WERI-Rb-1 (cell line): Measurements from ENCODE around the gene MFRP.
A peak's percentile ranks its signal among the peaks of the same experiment; 100 is the strongest.

Experiments used
- DNase-seq: peaks from one replicate; pipeline ENCODE4 v3.0.0-alpha.2; 2020
- H3K27ac ChIP-seq: fragments of 250-450 bp; sonication (Bioruptor Pico); 2 replicates; pipeline ENCODE4 v1.5.1; 2020; ENCODE audit warnings: mild to moderate bottlenecking, moderate library complexity
- H3K27me3 ChIP-seq: fragments of 250-450 bp; sonication (Bioruptor Pico); 2 replicates; pipeline ENCODE4 v1.5.1; 2021; ENCODE audit warnings: mild to moderate bottlenecking, low read depth, moderate library complexity; ENCODE audit not compliant: insufficient read depth, severe bottlenecking
- H3K36me3 ChIP-seq: fragments of 250-450 bp; sonication (Bioruptor Pico); 2 replicates; pipeline ENCODE4 v1.5.1; 2020; ENCODE audit warnings: mild to moderate bottlenecking, moderate library complexity
- H3K4me3 ChIP-seq: 2 replicates; pipeline ENCODE4 v1.5.1; 2011; ENCODE audit warnings: low read depth, mild to moderate bottlenecking, control low read depth, low read length
- H3K9me3 ChIP-seq: fragments of 250-450 bp; sonication (Bioruptor Pico); 2 replicates; pipeline ENCODE4 v1.5.1; 2021; ENCODE audit warnings: mild to moderate bottlenecking, moderate library complexity; ENCODE audit not compliant: severe bottlenecking
- TF ChIP-seq, protein P1 (sequence below): IDR thresholded peaks from 2 replicates; pipeline ENCODE4 v1.5.1; 2011; ENCODE audit warnings: low read depth, mild to moderate bottlenecking, control low read depth, inconsistent platforms, low read length

The MFRP gene

DNA sequence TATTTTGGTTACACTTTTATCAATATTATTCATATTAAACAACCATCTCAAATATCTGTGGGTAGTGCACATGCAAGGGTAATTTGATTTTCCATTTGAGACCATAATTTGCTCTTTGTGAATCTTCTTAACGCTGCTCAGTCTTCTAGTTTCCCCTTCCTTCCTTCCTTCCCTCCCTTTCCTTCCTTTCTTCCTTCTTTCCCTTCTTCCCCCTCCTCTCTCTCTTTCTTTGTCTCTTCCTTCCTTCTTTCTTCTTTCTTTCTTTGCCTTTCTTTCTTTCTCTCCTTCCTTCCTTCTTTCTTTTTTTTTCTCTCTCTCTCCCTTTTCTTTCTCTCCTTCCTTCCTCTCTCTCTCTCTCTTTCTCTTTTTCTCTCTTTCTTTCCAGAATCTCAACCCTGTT is 16.3 kb downstream of the MFRP start:
- Histone ChIP-seq H3K4me3 (no peak overlapping the region), H3K27ac (no peak overlapping the region), H3K36me3 (no peaks in the 10 kb centered on the region), H3K9me3 (no peaks in the 10 kb centered on the region), H3K27me3 (no peaks in the 10 kb centered on the region)
- no peak for DNase-seq
- TF ChIP-seq, protein P1, sequence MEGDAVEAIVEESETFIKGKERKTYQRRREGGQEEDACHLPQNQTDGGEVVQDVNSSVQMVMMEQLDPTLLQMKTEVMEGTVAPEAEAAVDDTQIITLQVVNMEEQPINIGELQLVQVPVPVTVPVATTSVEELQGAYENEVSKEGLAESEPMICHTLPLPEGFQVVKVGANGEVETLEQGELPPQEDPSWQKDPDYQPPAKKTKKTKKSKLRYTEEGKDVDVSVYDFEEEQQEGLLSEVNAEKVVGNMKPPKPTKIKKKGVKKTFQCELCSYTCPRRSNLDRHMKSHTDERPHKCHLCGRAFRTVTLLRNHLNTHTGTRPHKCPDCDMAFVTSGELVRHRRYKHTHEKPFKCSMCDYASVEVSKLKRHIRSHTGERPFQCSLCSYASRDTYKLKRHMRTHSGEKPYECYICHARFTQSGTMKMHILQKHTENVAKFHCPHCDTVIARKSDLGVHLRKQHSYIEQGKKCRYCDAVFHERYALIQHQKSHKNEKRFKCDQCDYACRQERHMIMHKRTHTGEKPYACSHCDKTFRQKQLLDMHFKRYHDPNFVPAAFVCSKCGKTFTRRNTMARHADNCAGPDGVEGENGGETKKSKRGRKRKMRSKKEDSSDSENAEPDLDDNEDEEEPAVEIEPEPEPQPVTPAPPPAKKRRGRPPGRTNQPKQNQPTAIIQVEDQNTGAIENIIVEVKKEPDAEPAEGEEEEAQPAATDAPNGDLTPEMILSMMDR = no peak

DNA sequence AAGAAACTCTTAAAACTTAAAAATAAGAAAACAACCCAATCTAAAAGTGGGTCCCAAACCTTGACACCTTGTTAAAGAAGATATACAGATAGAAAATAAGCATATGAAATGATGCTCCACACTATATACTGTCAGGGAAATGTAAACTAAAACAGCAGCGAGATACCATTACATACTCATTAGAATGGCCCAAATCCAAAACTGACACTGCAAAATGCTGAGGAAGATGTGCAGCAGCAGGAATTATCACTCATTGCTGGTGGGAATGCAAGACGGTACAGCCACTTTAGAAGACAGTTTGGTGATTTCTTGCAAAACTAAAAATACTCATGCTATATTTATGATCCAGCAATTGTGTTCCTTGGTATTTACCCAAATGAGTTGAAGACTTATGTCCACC is 17.2 kb downstream of the MFRP start:
- Histone ChIP-seq H3K36me3 (no peaks in the 10 kb centered on the region), H3K9me3 (no peaks in the 10 kb centered on the region), H3K27ac (no peak overlapping the region), H3K4me3 (no peak overlapping the region), H3K27me3 (no peaks in the 10 kb centered on the region)
- TF ChIP-seq, protein P1 = no peak
- DNase-seq = no peak

GRCh38 chr11:119324189-119324588 is 22.3 kb downstream of the MFRP start:
- Histone ChIP-seq H3K36me3 (no peaks in the 10 kb centered on the region), H3K27me3 (no peaks in the 10 kb centered on the region), H3K27ac (no peak overlapping the region), H3K4me3 (peak overlapping the region; percentile 41), H3K9me3 (no peaks in the 10 kb centered on the region)
- no peak for DNase-seq
- TF ChIP-seq, protein P1 = no peak

DNA sequence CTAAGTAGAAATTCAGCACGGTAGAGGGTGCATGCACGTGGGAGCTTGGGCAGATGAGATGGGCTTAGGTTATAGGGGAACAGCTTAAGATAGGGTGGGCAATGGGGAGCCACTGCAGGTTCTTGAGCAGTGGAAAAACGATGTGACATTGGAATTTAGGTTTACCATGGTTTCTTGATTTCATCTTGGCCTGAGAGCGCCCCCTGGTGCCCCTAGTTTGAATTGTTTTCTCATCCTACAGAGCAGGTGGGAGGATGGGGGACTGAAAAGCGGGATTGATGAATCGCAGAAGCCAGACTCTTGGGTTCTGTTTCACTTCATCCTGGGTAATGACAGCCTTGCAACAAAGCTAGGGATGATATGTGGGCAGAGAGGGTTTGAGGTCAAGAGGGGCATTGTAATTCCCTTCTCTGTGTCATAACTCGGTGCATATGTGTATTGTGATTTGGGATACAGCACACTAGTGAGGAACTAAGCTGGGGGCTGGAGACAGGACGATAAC is 22.9 kb downstream of the MFRP start:
- Histone ChIP-seq H3K4me3 (peak overlapping the region; percentile 41), H3K27me3 (no peaks in the 10 kb centered on the region), H3K36me3 (no peaks in the 10 kb centered on the region), H3K9me3 (no peaks in the 10 kb centered on the region), H3K27ac (no peak overlapping the region)
- peak; percentile 90 for DNase-seq
- TF ChIP-seq, protein P1 = peak; percentile 74

DNA sequence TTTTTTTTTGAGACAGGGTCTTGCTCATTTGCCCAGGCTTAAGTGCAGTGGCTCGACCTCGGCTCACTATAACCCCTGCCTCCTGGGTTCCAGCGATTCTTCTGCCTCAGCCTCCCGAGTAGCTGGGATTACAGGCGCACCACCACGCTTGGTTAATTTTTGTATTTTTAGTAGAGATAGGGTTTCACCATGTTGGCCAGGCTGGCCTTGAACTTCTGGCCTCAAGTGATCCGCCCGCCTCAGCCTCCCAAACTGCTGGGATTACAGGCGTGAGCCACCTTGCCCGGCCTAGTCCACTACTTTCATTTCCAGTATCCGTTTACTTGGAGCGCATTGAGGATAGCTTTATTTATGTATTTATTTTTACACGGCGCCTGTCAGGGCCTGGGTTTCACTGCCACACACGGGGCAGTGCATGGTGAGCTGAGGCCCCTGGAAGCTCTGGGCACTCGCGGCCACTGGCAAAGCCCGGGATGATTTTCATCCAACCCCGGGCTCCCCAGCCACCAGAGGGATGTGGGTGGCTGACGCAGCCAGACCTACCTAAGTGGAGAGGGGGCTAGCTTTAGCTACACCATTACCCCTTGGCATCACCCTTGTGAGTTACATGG is 23.5 kb downstream of the MFRP start:
- H3K27me3 ChIP-seq = no peaks in the 10 kb centered on the region
- TF ChIP-seq, protein P1 = no peak
- H3K4me3 ChIP-seq = no peak overlapping the region
- no peaks in the 10 kb centered on the region for H3K9me3 ChIP-seq
- H3K36me3 ChIP-seq = no peaks in the 10 kb centered on the region
- no peak overlapping the region for H3K27ac ChIP-seq
- no peak for DNase-seq

DNA sequence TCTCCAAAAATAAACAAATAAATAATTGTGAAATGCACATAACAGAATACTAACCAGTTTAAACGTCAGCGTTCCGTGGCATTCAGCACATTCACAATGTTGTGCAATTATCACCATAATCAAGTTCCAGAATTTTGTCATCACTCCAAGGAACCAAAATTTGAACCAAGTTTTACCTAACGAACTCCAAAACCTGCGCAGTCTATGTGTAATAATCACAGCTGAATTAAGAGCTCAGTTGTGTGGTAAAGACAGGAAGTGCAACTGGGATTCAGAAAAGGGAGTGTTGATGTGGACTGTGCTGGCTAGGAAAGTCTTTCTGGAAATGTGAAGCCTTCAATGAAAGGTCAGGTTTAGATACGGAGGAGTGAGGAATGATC is 24.2 kb downstream of the MFRP start:
- H3K4me3 ChIP-seq = no peak overlapping the region
- TF ChIP-seq, protein P1 = no peak
- no peak for DNase-seq

More for the DNA sequence above, 24.2 kb downstream of the MFRP start:
- Histone ChIP-seq H3K27ac (no peak overlapping the region), H3K9me3 (no peaks in the 10 kb centered on the region), H3K36me3 (no peaks in the 10 kb centered on the region), H3K27me3 (no peaks in the 10 kb centered on the region)
